HFF-Myc (cell line): ENCODE measurements around the gene KCNQ1.
"Not testable (repeated sequence)": the region's sequence is repeated elsewhere in the genome, so short reads cannot be mapped to it uniquely, and the experiment has no call there.

ENCODE experiments used
- DNase-seq: peaks from one replicate; pipeline ENCODE4 v3.0.0-alpha.2; 2011; ENCODE audit warnings: low read depth; ENCODE audit errors: extremely low read depth
- H3K4me3 ChIP-seq: replicated peaks from 2 replicates; pipeline ENCODE4 v1.5.1; 2011; ENCODE audit warnings: low read depth, mild to moderate bottlenecking, control low read depth, low read length
- CTCF ChIP-seq: IDR thresholded peaks from 2 replicates; pipeline ENCODE4 v1.5.1; 2012; ENCODE audit warnings: mild to moderate bottlenecking, low read depth, low read length, control low read depth; ENCODE audit errors: missing control alignments

Gene KCNQ1

DNA sequence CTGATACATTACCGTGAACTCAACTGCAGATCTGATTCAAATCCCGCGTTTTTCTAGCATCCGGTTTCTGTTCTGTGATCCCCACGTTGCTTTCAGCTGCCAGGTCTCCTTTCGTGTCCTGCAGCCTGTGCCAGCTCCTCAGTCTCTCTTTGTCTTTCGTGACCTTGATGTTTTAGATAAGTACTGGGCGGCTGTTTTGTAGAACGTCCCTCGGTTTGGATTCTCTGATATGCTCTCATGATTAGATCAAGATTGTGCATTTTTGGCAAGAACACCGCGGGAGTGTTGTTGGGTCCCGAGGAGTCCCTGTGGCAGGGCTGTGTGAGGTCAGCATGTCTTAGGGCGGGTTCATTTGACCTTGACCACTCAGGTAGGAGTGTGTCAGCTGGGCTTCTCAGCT, 38.6 kb downstream of the KCNQ1 start:
- H3K4me3 ChIP-seq, result no peak overlapping the region
- no peak for DNase-seq
- no peak for TF ChIP-seq CTCF

DNA sequence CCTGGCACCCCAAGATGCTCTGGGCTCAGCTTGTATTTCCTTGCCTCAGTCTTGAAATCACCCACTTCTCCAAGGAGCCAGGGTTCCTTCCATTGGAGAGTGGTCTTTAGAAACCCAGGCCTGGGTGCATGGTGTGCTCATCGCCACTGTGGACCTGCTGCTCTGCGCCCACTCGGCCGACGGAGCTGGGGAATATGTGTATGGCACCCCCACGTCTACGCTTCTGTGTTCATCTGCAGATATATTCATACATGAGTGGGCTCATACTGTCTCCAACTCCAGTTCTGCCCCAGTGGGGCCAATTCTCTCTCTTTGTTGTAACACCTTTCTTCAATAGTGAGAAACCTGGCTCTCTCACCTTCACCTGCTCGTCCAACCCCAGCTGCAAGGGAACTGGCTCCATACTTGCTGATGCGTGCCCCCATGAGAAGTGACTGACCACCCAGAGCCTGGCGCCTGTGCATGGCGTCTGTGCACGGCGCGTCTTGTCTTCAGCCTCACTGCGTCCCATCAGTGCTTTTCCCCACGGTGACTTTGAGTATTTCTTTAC, 39.8 kb downstream of the KCNQ1 start:
- DNase-seq, result no peak
- H3K4me3 ChIP-seq, result no peak overlapping the region
- TF ChIP-seq CTCF, result no peak

GRCh38 chr11:2488004-2488403, 43.2 kb downstream of the KCNQ1 start:
- H3K4me3 ChIP-seq, result no peak overlapping the region
- no peak for TF ChIP-seq CTCF
- DNase-seq, result no peak

DNA sequence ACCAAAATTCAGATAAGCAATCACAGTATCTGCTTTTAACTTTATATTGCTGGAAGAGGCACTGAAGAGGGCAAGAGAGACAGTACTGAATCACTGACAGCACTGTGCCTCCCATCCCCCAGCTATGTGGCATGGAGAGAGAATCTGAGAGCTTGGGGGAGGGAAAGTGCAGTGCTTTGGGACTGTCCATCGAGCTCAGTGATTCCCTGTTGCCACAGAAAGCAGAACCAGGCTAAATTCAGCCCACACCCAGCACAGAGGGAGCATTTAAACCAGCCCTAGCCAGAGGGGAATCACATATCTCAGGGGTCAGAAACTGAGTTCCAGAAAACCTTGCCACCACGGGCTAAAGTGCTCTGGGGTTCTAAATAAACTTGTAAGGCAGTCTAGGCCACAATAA, 44.3 kb downstream of the KCNQ1 start:
- no peak overlapping the region for H3K4me3 ChIP-seq
- no peak for TF ChIP-seq CTCF
- DNase-seq, result no peak

GRCh38 chr11:2497951-2498350, 53.1 kb downstream of the KCNQ1 start:
- H3K4me3 ChIP-seq, DNase-seq: not testable (repeated sequence)

- no peak for TF ChIP-seq CTCF
- DNase-seq, result no peak
- no peak overlapping the region for H3K4me3 ChIP-seq
These were observed 53.9 kb downstream of the KCNQ1 start for GRCh38 chr11:2498750-2499149.

- no peak for TF ChIP-seq CTCF
- DNase-seq, result no peak
- no peak overlapping the region for H3K4me3 ChIP-seq
These were observed 62.5 kb downstream of the KCNQ1 start for GRCh38 chr11:2507212-2507901.
